Measurements from ENCODE around the gene AP1AR.

The AP1AR gene

DNA sequence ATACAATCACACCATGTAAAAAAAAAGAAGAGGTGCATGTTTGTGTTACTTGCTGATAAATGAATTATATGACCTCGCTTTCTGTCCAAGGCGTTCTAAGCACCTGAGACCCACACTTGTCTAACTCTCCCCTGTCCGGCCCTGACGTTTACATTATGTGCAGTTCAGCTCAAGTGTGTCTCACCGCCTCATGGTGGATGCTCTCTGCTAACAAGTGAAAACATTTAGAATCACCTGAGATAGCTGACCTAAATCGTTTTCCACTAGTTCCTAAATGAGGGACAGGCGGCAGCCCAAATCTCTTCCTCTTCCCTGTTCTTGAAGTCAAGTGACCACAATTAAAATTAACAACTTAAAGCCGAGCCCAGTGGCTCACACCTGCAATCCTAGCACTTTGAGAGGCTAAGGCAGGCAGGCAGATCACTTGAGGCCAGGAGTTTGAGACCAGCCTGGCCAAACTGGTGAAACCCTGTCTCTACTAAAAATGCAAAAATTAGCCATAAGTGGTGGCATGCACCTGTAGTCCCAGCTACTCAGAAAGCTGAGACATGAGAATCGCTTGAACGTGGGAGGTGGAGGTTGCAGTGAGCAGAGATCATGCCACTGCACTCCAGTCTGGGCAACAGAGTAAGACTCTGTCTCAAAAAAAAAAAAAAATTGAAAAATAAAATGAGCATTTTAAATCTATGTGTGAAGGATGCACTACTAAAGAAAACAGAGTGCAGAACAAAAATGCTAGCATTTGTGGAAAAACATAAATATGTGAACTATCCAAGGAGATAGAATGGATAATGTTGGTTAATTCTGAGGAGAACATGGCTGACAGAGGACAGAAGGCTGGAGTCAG is 58.0 kb downstream of the AP1AR start:
- 92% methylated on average over 10 of the region's 10 CpGs for WGBS
- H3K79me1 ChIP-seq (replicated peaks; ENCODE audit: low read length, poor library complexity, severe bottlenecking), result peaks cover 1% of the 10 kb centered on the region

DNA sequence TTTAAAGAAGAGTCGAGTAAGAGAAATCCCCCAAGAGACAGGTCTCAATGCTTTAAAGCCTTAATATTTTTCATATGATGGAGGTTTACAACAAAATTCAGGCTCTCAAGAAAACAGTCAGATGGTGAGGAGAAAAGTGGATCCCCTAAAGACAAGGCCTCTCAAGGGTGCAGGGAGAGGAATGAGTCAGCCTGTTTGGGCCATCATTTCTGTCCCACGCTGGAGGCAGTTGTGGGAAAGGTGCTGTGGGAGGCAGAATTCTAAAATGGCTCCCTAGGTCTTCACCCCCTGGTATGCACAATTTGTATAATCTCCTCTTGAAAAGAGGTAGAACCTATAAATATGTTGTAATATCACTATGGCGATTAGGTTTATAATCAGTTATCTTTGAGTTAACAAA is 58.8 kb downstream of the AP1AR start:
- Histone ChIP-seq H3K14ac (ENCODE audit: low read length in 2 of 2) (no peak overlapping the region), H2BK5ac (ENCODE audit: low read depth, low read length, poor library complexity, severe bottlenecking) (no peak overlapping the region), H2BK15ac (ENCODE audit: low read depth, poor library complexity, severe bottlenecking) (no peak overlapping the region), H3K9me3 (ENCODE audit: control insufficient read depth, low read length) (no peaks in the 10 kb centered on the region), H4K91ac (ENCODE audit: low read length) (no peak overlapping the region), H3K36me3 (ENCODE audit: control insufficient read depth in 1 of 2, insufficient read depth in 2 of 2, low read depth in 1 of 2, low read length in 2 of 2) (no peaks in the 10 kb centered on the region), H3K27me3 (ENCODE audit: control insufficient read depth in 1 of 2, insufficient read depth in 1 of 2, low read length in 2 of 2) (no peaks in the 10 kb centered on the region), H3K4me3 (ENCODE audit: insufficient read depth in 1 of 2, low read depth in 1 of 2, low read length in 2 of 2) (no peak overlapping the region), H2AK5ac (ENCODE audit: low read length, severe bottlenecking) (no peak overlapping the region), H2BK120ac (ENCODE audit: low read depth, low read length) (no peak overlapping the region), H2BK12ac (ENCODE audit: low read length in 2 of 2) (no peak overlapping the region), H3K79me1 (replicated peaks; ENCODE audit: low read length, poor library complexity, severe bottlenecking) (peaks cover under 1% of the 10 kb centered on the region), H3K27ac (ENCODE audit: low read length, poor library complexity, severe bottlenecking) (no peak overlapping the region), H3K4me2 (ENCODE audit: low read length, poor library complexity, severe bottlenecking) (no peak overlapping the region), H4K8ac (ENCODE audit: low read length) (no peak overlapping the region), H3K18ac (ENCODE audit: low read depth in 1 of 2, low read length in 2 of 2) (no peak overlapping the region), H3K9ac (ENCODE audit: low read length) (no peak overlapping the region), H3K4me1 (ENCODE audit: control insufficient read depth, insufficient read depth, low read depth, low read length) (peaks cover 5% of the 10 kb centered on the region), H3K4ac (ENCODE audit: low read depth in 1 of 2, low read length in 2 of 2) (no peak overlapping the region), H3K23ac (ENCODE audit: low read length in 2 of 2) (no peak overlapping the region), H2AFZ (ENCODE audit: low read depth, low read length) (no peak overlapping the region)
- DNase-seq, result no peak
- 93% methylated on average over 3 of the region's 3 CpGs for WGBS

More for the DNA sequence above, 58.0 kb downstream of the AP1AR start:
- Histone ChIP-seq H3K4me2 (ENCODE audit: low read length, poor library complexity, severe bottlenecking) (no peak overlapping the region), H3K23ac (ENCODE audit: low read length in 2 of 2) (no peak overlapping the region), H2BK5ac (ENCODE audit: low read depth, low read length, poor library complexity, severe bottlenecking) (no peak overlapping the region), H4K91ac (ENCODE audit: low read length) (no peak overlapping the region), H3K9ac (ENCODE audit: low read length) (no peak overlapping the region), H3K36me3 (ENCODE audit: control insufficient read depth in 1 of 2, insufficient read depth in 2 of 2, low read depth in 1 of 2, low read length in 2 of 2) (no peaks in the 10 kb centered on the region), H3K4me1 (ENCODE audit: control insufficient read depth, insufficient read depth, low read depth, low read length) (peaks cover 6% of the 10 kb centered on the region), H4K8ac (ENCODE audit: low read length) (no peak overlapping the region), H3K27me3 (ENCODE audit: control insufficient read depth in 1 of 2, insufficient read depth in 1 of 2, low read length in 2 of 2) (no peaks in the 10 kb centered on the region), H2AK5ac (ENCODE audit: low read length, severe bottlenecking) (no peak overlapping the region), H3K4me3 (ENCODE audit: insufficient read depth in 1 of 2, low read depth in 1 of 2, low read length in 2 of 2) (no peak overlapping the region), H3K18ac (ENCODE audit: low read depth in 1 of 2, low read length in 2 of 2) (no peak overlapping the region), H3K14ac (ENCODE audit: low read length in 2 of 2) (no peak overlapping the region), H3K9me3 (ENCODE audit: control insufficient read depth, low read length) (no peaks in the 10 kb centered on the region), H2BK12ac (ENCODE audit: low read length in 2 of 2) (no peak overlapping the region), H2AFZ (ENCODE audit: low read depth, low read length) (no peak overlapping the region), H2BK15ac (ENCODE audit: low read depth, poor library complexity, severe bottlenecking) (no peak overlapping the region), H3K4ac (ENCODE audit: low read depth in 1 of 2, low read length in 2 of 2) (no peak overlapping the region), H2BK120ac (ENCODE audit: low read depth, low read length) (no peak overlapping the region), H3K27ac (ENCODE audit: low read length, poor library complexity, severe bottlenecking) (no peak overlapping the region)
- no peak for DNase-seq

DNA sequence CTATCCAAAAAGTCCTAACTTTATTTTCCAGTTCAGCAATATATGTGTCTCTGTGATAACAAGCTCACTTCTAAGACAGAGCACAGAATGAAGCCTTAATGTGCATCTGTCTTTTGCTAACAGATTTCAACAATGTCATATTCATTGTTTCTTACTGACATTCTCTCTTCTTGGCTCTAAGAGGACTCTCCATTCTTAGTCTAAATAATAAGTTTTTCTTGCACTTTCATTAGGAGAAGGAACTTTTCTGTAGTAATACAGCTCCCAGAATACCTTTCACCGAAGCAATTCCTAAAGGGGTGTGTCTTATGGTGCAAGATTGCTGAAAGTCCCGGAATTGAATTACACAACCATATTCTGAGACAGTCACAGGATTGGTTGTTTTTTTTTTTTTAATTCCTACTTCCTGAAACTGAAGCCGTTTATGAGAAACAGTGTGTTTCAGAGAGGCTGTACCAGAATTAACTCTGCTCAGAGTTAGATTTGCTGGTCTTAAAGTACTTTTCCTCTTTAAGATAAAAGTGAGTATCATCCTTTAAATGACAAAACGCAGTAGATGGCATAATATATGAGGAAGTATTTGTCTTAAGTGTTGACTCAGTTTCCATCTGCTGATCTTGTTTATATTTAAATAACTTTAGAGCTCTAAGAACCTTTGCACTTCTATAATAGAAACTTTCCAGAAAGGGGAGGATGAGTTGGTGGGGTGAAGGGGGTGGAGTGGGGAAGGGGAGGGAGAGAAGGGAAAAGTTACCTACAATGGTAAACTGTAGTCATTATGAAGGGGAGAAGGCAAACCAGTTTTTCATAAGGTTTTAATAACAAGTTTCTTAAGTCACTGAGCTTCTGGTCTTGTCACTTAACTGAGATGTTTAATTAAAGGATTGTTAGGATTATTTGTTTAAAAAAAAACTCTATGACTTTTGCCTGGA is 65.6 kb downstream of the AP1AR start, which contains the start of gene ALPK1:
Gene ALPK1 (plus strand): TSS at position 421 of the 932 bp plus-strand sequence.
- Histone ChIP-seq H2AFZ (ENCODE audit: low read depth, low read length) (no peak within 1 kb of the TSS), H2BK12ac (ENCODE audit: low read length in 2 of 2) (no peak within 1 kb of the TSS), H3K9ac (ENCODE audit: low read length) (peak within 1 kb of the TSS; percentile 92), H4K91ac (ENCODE audit: low read length) (no peak within 1 kb of the TSS), H3K27me3 (ENCODE audit: control insufficient read depth in 1 of 2, insufficient read depth in 1 of 2, low read length in 2 of 2) (no peaks in the 10 kb centered on the region), H3K9me3 (ENCODE audit: control insufficient read depth, low read length) (no peaks in the 10 kb centered on the region), H4K8ac (ENCODE audit: low read length) (no peak within 1 kb of the TSS), H2BK5ac (ENCODE audit: low read depth, low read length, poor library complexity, severe bottlenecking) (no peak within 1 kb of the TSS), H3K36me3 (ENCODE audit: control insufficient read depth in 1 of 2, insufficient read depth in 2 of 2, low read depth in 1 of 2, low read length in 2 of 2) (peaks cover 0 to 6% of the 10 kb centered on the region in 2 experiments), H3K4me1 (ENCODE audit: control insufficient read depth, insufficient read depth, low read depth, low read length) (no peaks in the 10 kb centered on the region), H2AK5ac (ENCODE audit: low read length, severe bottlenecking) (no peak within 1 kb of the TSS), H2BK15ac (ENCODE audit: low read depth, poor library complexity, severe bottlenecking) (no peak within 1 kb of the TSS), H3K4me3 (ENCODE audit: insufficient read depth in 1 of 2, low read depth in 1 of 2, low read length in 2 of 2) (peak within 1 kb of the TSS in 1 of 2 experiments; percentile 86), H2BK120ac (ENCODE audit: low read depth, low read length) (no peak within 1 kb of the TSS), H3K23ac (ENCODE audit: low read length in 2 of 2) (no peak within 1 kb of the TSS), H3K14ac (ENCODE audit: low read length in 2 of 2) (no peak within 1 kb of the TSS), H3K79me1 (replicated peaks; ENCODE audit: low read length, poor library complexity, severe bottlenecking) (no peaks in the 10 kb centered on the region), H3K27ac (ENCODE audit: low read length, poor library complexity, severe bottlenecking) (peak within 1 kb of the TSS; percentile 26), H3K18ac (ENCODE audit: low read depth in 1 of 2, low read length in 2 of 2) (no peak within 1 kb of the TSS), H3K4me2 (ENCODE audit: low read length, poor library complexity, severe bottlenecking) (peak within 1 kb of the TSS; percentile 61), H3K4ac (ENCODE audit: low read depth in 1 of 2, low read length in 2 of 2) (no peak within 1 kb of the TSS)
- peak; percentile 92 for DNase-seq
- WGBS, result 26% methylated on average over 2 of the region's 4 CpGs

DNA sequence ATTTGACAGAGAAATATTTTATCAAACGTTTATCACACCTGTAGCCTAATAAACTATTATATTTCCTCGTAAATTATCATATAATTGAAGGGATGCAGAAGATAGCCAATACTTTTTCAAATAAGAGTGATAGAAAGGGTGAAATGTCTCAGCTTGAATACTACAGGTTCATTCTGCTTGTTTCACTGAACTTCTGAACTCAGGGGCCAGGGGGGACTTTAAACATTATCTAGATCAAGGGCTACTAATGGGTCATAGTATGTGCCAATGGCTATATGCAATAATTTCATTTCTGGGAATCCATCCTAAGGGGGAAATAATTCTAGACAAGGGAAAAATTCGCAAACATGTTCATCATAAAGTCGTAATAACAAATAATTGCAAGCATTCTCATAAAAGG is 68.1 kb downstream of the AP1AR start:
- WGBS, result no CpG with 5 or more reads among the region's 4 CpGs

More for the DNA sequence above, 68.1 kb downstream of the AP1AR start:
- H2AFZ ChIP-seq (ENCODE audit: low read depth, low read length), result no peak overlapping the region
- no peak overlapping the region for H3K27ac ChIP-seq (ENCODE audit: low read length, poor library complexity, severe bottlenecking)
- no peaks in the 10 kb centered on the region for H3K79me1 ChIP-seq (replicated peaks; ENCODE audit: low read length, poor library complexity, severe bottlenecking)
- peaks cover 0 to 19% of the 10 kb centered on the region in 2 experiments for H3K36me3 ChIP-seq (ENCODE audit: control insufficient read depth in 1 of 2, insufficient read depth in 2 of 2, low read depth in 1 of 2, low read length in 2 of 2)
- H3K9ac ChIP-seq (ENCODE audit: low read length), result no peak overlapping the region
- H3K14ac ChIP-seq (ENCODE audit: low read length in 2 of 2), result no peak overlapping the region
- H2BK12ac ChIP-seq (ENCODE audit: low read length in 2 of 2), result no peak overlapping the region
- H3K4me1 ChIP-seq (ENCODE audit: control insufficient read depth, insufficient read depth, low read depth, low read length), result no peaks in the 10 kb centered on the region
- H4K8ac ChIP-seq (ENCODE audit: low read length), result no peak overlapping the region
- no peak overlapping the region for H3K4ac ChIP-seq (ENCODE audit: low read depth in 1 of 2, low read length in 2 of 2)
- H2BK5ac ChIP-seq (ENCODE audit: low read depth, low read length, poor library complexity, severe bottlenecking), result no peak overlapping the region
- no peak overlapping the region for H2BK120ac ChIP-seq (ENCODE audit: low read depth, low read length)
- H4K91ac ChIP-seq (ENCODE audit: low read length), result no peak overlapping the region
- no peak overlapping the region for H3K23ac ChIP-seq (ENCODE audit: low read length in 2 of 2)
- H3K4me2 ChIP-seq (ENCODE audit: low read length, poor library complexity, severe bottlenecking), result no peak overlapping the region
- no peak overlapping the region for H3K18ac ChIP-seq (ENCODE audit: low read depth in 1 of 2, low read length in 2 of 2)
- H3K4me3 ChIP-seq (ENCODE audit: insufficient read depth in 1 of 2, low read depth in 1 of 2, low read length in 2 of 2), result no peak overlapping the region
- no peaks in the 10 kb centered on the region for H3K9me3 ChIP-seq (ENCODE audit: control insufficient read depth, low read length)
- H2BK15ac ChIP-seq (ENCODE audit: low read depth, poor library complexity, severe bottlenecking), result no peak overlapping the region
- no peaks in the 10 kb centered on the region for H3K27me3 ChIP-seq (ENCODE audit: control insufficient read depth in 1 of 2, insufficient read depth in 1 of 2, low read length in 2 of 2)
- no peak overlapping the region for H2AK5ac ChIP-seq (ENCODE audit: low read length, severe bottlenecking)
- no peak for DNase-seq

Measured in mesenchymal stem cell (in vitro differentiated cells and primary cell).